ENCODE results near the gene SLC1A1. TPM values are rescaled to one million over a fixed set of nuclear protein-coding genes. Genes with fewer than 3 reads are reported as not detected.
"Not testable (repeated sequence)": the region's sequence is repeated elsewhere in the genome, so short reads cannot be mapped to it uniquely, and the experiment has no call there.

SLC1A1 gene
- total RNA-seq, 2 donors from 2014 or later, result 2.5 to 4.2 TPM

DNA sequence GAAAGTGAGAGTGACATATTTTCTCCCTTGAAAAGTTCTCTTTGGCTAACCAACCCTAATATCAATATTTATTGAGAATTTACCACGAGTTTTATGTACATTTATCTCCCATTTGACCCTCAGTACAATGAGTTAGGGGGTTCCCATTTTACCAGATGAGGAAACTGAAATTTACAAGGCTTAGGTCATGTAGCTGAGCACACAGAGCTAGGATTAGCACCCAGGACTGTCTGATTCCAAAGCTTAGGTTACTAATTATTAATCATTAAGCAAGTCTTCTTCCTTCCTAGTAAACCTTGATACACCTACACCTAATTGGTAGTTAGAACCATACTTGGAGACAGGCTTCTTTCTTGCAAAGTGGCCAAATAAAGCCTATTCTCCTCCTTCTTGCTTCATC lies 12.2 kb downstream of the SLC1A1 start:
- DNase-seq (ENCODE audit: low spot score), result no peak
- intact Hi-C loops (cut with DNase I), result no loop called here

DNA sequence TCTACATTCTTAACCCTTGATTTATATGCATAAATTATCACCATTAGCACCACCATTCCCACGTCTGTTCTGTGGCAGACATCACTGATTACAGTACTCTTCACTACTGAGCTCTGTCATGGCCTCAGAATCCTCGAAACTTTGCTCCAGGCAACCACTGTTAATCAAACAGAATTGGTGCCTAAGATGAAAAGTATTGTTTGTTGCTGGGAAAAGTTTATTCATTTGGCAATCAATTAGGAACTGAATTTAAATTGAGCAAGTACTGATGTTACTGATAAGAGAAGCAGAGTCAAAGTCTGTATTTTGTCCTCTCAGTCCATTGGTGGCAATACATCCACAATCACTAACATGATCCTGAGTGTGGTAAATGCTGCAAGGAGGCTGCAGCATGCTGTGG lies 12.8 kb downstream of the SLC1A1 start:
- DNase-seq (ENCODE audit: low spot score), result no peak
- intact Hi-C loops (cut with DNase I), result no loop called here

GRCh38 chr9:4504250-4504649 lies 14.0 kb downstream of the SLC1A1 start:
- intact Hi-C loops (cut with DNase I), result no loop called here
- no peak for DNase-seq (ENCODE audit: low spot score)

GRCh38 chr9:4506490-4506889 lies 16.2 kb downstream of the SLC1A1 start:
- DNase-seq (ENCODE audit: low spot score), result no peak
- intact Hi-C loops (cut with DNase I), result no loop called here

GRCh38 chr9:4507306-4508130 lies 17.2 kb downstream of the SLC1A1 start:
- intact Hi-C loops (cut with DNase I), result no loop called here
- DNase-seq (ENCODE audit: low spot score), result no peak

- DNase-seq (ENCODE audit: low spot score), result no peak
- intact Hi-C loops (cut with DNase I), result no loop called here
Measured at GRCh38 chr9:4508246-4508906, 18.1 kb downstream of the SLC1A1 start.

DNA sequence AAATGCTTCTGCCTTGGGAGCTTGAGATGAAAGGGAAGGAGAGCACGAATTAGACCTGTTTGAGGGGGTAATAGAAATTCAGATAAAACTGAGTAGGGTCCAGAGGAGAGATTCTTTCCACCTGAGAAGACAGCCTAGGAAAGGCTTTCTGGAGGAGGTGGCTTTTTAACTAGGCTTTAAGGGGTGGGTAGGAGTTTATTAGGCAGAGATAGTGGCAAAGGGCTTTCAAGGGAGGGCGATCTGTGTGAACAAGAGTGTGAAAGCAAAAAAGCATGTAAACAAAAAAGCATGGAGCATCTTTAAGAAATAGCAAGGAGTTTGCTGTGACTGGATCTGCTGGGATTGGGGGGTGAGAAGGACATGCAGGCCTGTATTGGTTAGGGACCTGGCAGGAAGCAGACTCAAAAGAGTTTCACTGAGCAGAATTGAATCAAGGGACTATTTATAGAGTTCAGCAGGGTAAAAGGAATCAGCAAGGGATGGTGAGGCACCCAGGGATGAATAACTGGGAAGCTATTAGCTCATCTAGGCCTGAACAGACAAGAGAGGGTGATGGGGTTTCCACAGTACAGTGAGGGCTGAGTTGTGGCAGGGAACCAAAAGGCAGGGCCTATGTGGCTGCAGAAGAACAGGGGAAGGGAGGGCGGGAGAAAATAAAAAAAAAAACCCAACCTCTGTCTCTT lies 18.8 kb downstream of the SLC1A1 start:
- intact Hi-C loops (cut with DNase I), result no loop called here
- no peak for DNase-seq (ENCODE audit: low spot score)

DNA sequence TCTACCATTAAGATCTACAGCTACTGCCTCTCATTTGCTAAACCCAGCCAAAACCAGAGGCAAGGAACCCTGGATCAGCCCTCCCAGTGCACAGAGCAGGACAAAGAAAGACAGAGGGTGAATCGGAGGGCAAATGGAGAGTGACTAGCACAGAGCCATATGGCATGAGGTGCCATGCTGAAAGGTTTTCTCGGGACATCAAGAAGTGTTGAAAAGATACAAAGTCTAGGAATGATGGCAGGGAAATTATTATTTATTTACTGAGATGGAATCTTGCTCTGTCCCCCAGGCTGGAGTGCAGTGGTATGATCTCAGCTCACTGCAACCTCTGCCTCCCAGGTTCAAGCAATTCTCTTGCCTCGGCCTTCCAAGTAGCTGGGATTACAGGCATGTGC lies 19.3 kb downstream of the SLC1A1 start:
- DNase-seq (ENCODE audit: low spot score), result no peak
- intact Hi-C loops (cut with DNase I), result no loop called here

- intact Hi-C loops (cut with DNase I), result no loop called here
- no peak for DNase-seq (ENCODE audit: low spot score)
Measured at GRCh38 chr9:4510546-4511322, 20.5 kb downstream of the SLC1A1 start.

GRCh38 chr9:4514252-4515128 lies 24.2 kb downstream of the SLC1A1 start:
- intact Hi-C loops (cut with DNase I), result no loop called here
- DNase-seq (ENCODE audit: low spot score), result no peak

- intact Hi-C loops (cut with DNase I), result no loop called here
Measured at GRCh38 chr9:4515958-4516375, 25.7 kb downstream of the SLC1A1 start.

DNA sequence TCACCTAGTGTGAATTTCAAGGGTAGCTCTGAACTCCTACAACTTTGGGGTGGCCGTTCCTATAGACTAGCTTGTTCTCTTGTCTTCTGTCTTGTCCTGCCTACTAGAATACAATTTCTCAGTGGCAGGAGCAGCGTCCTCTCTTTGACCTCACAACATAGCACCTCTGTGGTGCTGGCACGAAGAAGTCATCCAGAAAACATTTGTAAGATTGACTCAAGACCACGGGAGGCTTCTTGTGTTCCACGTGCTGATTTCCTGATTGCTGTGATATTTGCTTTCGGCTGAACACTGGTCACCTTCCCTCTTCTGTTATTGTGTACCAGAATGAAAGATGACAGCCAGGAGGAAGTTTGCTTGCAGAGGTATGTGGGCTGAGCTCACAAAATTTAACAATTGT lies 27.0 kb downstream of the SLC1A1 start:
- no peak for DNase-seq (ENCODE audit: low spot score)
- intact Hi-C loops (cut with DNase I), result no loop called here

More at GRCh38 chr9:4515958-4516375, 25.7 kb downstream of the SLC1A1 start:
- DNase-seq (ENCODE audit: low spot score), result no peak

DNA sequence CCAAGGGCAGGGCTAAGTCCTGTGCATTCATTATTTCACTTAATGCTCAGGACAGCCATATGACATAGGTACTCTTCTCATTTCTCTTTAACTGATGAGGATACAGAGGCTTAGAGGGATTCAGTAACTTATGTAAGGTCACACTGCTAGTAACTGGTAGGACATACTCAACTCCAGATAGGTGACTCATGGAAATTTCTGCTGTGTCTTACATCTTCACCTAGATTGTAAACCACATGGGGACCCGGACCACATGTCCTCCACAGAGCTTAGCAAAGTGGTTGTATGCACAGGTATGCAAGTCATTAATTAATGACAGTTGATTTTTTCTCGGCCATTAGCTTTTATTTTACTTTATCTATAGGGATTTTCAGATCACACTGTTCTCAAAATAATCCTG lies 29.3 kb downstream of the SLC1A1 start:
- DNase-seq (ENCODE audit: low spot score), result no peak
- intact Hi-C loops (cut with DNase I), result no loop called here

DNA sequence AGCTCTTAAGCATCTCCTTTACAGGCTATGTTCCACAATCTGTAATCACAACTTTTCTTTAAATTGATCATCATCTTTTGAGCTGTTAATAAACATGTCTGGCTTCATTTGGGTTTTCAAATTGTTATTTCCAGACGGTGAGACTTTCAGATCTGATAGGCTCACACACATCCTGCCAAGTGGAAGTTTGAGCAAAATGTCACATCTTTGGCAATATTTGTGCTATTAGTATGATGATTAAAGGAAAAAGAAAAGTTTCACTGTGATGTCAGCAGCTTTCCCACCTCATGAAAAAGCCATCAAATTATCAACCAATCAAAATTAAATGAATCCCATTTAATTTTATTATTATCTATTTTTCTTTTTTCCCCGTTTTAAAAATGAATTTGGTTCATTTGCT lies 29.8 kb downstream of the SLC1A1 start:
- DNase-seq (ENCODE audit: low spot score), result no peak
- intact Hi-C loops (cut with DNase I), result no loop called here

- intact Hi-C loops (cut with DNase I), result no loop called here
- no peak for DNase-seq (ENCODE audit: low spot score)
Measured at GRCh38 chr9:4530375-4530774, 40.1 kb downstream of the SLC1A1 start.

DNA sequence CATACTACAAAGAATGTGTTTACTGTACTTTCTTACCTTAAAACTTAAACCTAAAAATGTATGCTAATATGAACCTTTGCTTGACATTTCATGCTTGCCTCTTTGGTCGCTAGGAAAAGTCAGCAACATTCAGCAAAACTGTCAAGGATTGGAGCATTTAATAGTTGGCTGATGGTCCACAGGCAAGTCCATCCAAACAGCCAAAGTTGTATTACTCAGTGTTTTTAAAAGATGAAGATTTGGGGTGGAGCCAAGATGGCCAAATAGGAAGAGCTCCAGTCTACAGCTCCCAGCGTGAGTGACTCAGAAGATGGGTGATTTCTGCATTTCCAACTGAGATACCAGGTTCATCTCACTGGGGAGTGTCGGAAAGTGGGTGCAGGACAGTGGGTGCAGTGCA lies 40.6 kb downstream of the SLC1A1 start:
- intact Hi-C loops (cut with DNase I); DNase-seq (ENCODE audit: low spot score): not testable (repeated sequence)

DNA sequence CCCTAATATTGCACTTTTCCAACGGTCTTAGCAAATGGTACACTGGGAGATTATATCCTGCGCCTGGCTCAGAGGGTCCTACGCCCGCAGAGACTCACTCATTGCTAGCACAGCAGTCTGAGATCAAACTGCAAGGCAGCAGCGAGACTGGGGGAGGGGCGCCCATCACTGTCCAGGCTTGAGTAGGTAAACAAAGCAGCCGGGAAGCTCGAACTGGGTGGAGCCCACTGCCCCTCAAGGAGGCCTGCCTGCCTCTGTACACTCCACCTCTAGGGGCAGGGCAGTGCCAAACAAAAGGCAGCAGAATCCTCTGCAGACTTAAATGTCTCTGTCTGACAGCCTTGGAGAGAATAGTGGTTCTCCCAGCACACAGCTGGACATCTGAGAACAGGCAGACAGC lies 41.1 kb downstream of the SLC1A1 start:
- DNase-seq (ENCODE audit: low spot score); intact Hi-C loops (cut with DNase I): not testable (repeated sequence)

GRCh38 chr9:4533881-4534280 lies 43.6 kb downstream of the SLC1A1 start:
- intact Hi-C loops (cut with DNase I); DNase-seq (ENCODE audit: low spot score): not testable (repeated sequence)

- intact Hi-C loops (cut with DNase I); DNase-seq (ENCODE audit: low spot score): not testable (repeated sequence)
Measured at GRCh38 chr9:4536196-4536595, 45.9 kb downstream of the SLC1A1 start.
